H1 (cell line): ENCODE data around the gene GPR39. TPM values are rescaled to one million over a fixed set of nuclear protein-coding genes. Genes with fewer than 3 reads are reported as not detected.

Source experiments
- CTCF ChIA-PET: fragments of 300-600 bp; sonication (Branson Sonifier 250); formaldehyde crosslinking; loops from one replicate; lab custom pipeline; 2021; ENCODE audit not compliant: partially characterized antibody; lab: Charles Lee
- POLR2A ChIA-PET: fragments of 300-600 bp; sonication (Branson Sonifier 250); formaldehyde crosslinking; loops from one replicate; lab custom pipeline; 2021; ENCODE audit warnings: inconsistent platforms; ENCODE audit not compliant: partially characterized antibody; lab: Charles Lee
- DNase-seq, 2 experiments: peaks; one replicate each; pipeline versions ENCODE4 v3.0.0 to v3.0.0-alpha.2; 2010 to 2022; ENCODE audit warnings: low spot score in 2 of 2, low read depth in 1 of 2, mixed read lengths in 1 of 2
- FAIRE-seq: peaks from 2 replicates; lab custom pipeline; 2011; peaks lifted over from hg19 to GRCh38; lab: Jason Lieb, UNC
- H2AFZ ChIP-seq: 2 replicates; pipeline ENCODE4 v1.8.1; 2012; ENCODE audit warnings: low read length, inconsistent platforms
- H2AK5ac ChIP-seq: 2 replicates; pipeline ENCODE4 v1.6.1; 2013; ENCODE audit warnings: low read depth, low read length
- H2BK120ac ChIP-seq: replicated peaks from 2 replicates; pipeline ENCODE3; 2013; ENCODE audit warnings: low read depth, low read length, inconsistent platforms
- H2BK12ac ChIP-seq: 2 replicates; pipeline ENCODE4 v1.6.1; 2013; ENCODE audit warnings: low read depth, low read length
- H2BK15ac ChIP-seq: 2 replicates; pipeline ENCODE4 v1.6.1; 2013; ENCODE audit warnings: low read length
- H2BK20ac ChIP-seq: 2 replicates; pipeline ENCODE4 v1.6.1; 2013; ENCODE audit warnings: low read length
- H2BK5ac ChIP-seq: 2 replicates; pipeline ENCODE4 v1.6.1; 2013; ENCODE audit warnings: low read depth, low read length
- H3K14ac ChIP-seq: 2 replicates; pipeline ENCODE4 v1.6.1; 2013; ENCODE audit warnings: inconsistent platforms; ENCODE audit not compliant: insufficient read length
- H3K18ac ChIP-seq: 2 replicates; pipeline ENCODE4 v1.6.1; 2013; ENCODE audit warnings: low read length; ENCODE audit errors: extremely low read depth
- H3K23ac ChIP-seq: 2 replicates; pipeline ENCODE4 v1.6.1; 2013; ENCODE audit warnings: inconsistent platforms; ENCODE audit not compliant: insufficient read length
- H3K23me2 ChIP-seq: 2 replicates; pipeline ENCODE4 v1.6.1; 2013; ENCODE audit warnings: low read depth, low read length
- H3K27ac ChIP-seq: 2 replicates; pipeline ENCODE4 v1.6.1; 2011; ENCODE audit warnings: low read depth, low read length, inconsistent platforms
- H3K27me3 ChIP-seq, 4 experiments: replicated peaks in 1 of 4; 1 replicate in 1 of 4; 2 replicates in 3 of 4; pipeline versions ENCODE4 v1.6.1 to v1.8.1; 2011 to 2013; ENCODE audit warnings: low read length in 3 of 4, mild to moderate bottlenecking in 3 of 4, inconsistent platforms in 2 of 4, mixed read lengths in 2 of 4, moderate library complexity in 1 of 4; ENCODE audit not compliant: control insufficient read depth in 3 of 4, insufficient read depth in 3 of 4; ENCODE audit errors: extremely low read depth in 1 of 4
- H3K36me3 ChIP-seq, 4 experiments: 2 replicates each; pipeline versions ENCODE4 v1.6.1 to v1.8.1; 2011 to 2013; ENCODE audit warnings: mild to moderate bottlenecking in 4 of 4, low read length in 3 of 4, moderate library complexity in 2 of 4, control low read depth in 1 of 4, inconsistent platforms in 1 of 4; ENCODE audit not compliant: insufficient read depth in 4 of 4, control insufficient read depth in 2 of 4
- H3K4ac ChIP-seq: replicated peaks from 2 replicates; pipeline ENCODE3; 2013; ENCODE audit warnings: low read length, low read depth, mixed read lengths, inconsistent platforms; ENCODE audit not compliant: insufficient read length
- H3K4me1 ChIP-seq, 4 experiments: replicated peaks in 1 of 4; 1 replicate in 1 of 4; 2 replicates in 3 of 4; pipeline versions ENCODE4 v1.6.1 to v1.8.1; 2011 to 2013; ENCODE audit warnings: low read length in 3 of 4, inconsistent platforms in 2 of 4, mixed read lengths in 1 of 4; ENCODE audit not compliant: insufficient read depth in 4 of 4, control insufficient read depth in 3 of 4
- H3K4me2 ChIP-seq, 2 experiments: 2 replicates each; pipeline versions ENCODE4 v1.6.1 to v1.8.1; 2011 to 2013; ENCODE audit warnings: low read depth in 2 of 2, low read length in 2 of 2, control low read depth in 1 of 2, inconsistent platforms in 1 of 2, mild to moderate bottlenecking in 1 of 2; ENCODE audit not compliant: insufficient read depth in 1 of 2
- H3K4me3 ChIP-seq, 4 experiments: fragments of 200-600, 300-600 bp in 1 of 4; sonication (generic), shearing (Covaris generic), sonication (Bioruptor Twin) in 1 of 4; 2 replicates each; pipeline versions ENCODE4 v1.5.1 to v1.8.1; 2011 to 2016; ENCODE audit warnings: low read length in 4 of 4, low read depth in 3 of 4, control low read depth in 2 of 4, inconsistent platforms in 2 of 4, mild to moderate bottlenecking in 2 of 4, mixed read lengths in 1 of 4, moderate library complexity in 1 of 4; ENCODE audit not compliant: insufficient read depth in 2 of 4; ENCODE audit errors: extremely low read depth in 1 of 4
- H3K56ac ChIP-seq: replicated peaks from 2 replicates; pipeline ENCODE3; 2013; ENCODE audit warnings: low read depth, mild to moderate bottlenecking, mixed read lengths, low read length, inconsistent platforms; ENCODE audit not compliant: insufficient read length
- H3K79me1 ChIP-seq: 2 replicates; pipeline ENCODE4 v1.6.1; 2013; ENCODE audit warnings: low read depth, low read length, control low read depth
- H3K79me2 ChIP-seq, 2 experiments: 2 replicates each; pipeline versions ENCODE4 v1.6.1 to v1.8.1; 2012 to 2013; ENCODE audit warnings: low read length in 2 of 2, mild to moderate bottlenecking in 2 of 2, inconsistent platforms in 1 of 2; ENCODE audit not compliant: insufficient read depth in 2 of 2, control insufficient read depth in 1 of 2
- H3K9ac ChIP-seq, 4 experiments: replicated peaks in 1 of 4; 1 replicate in 1 of 4; 2 replicates in 3 of 4; pipeline versions ENCODE4 v1.6.1 to v1.8.1; 2011 to 2013; ENCODE audit warnings: low read depth in 3 of 4, low read length in 3 of 4, control low read depth in 2 of 4, mild to moderate bottlenecking in 2 of 4, moderate library complexity in 2 of 4, inconsistent platforms in 1 of 4; ENCODE audit errors: extremely low read depth in 1 of 4
- H3K9me3 ChIP-seq, 2 experiments: 2 replicates each; pipeline versions ENCODE4 v1.6.1 to v1.8.1; 2012 to 2013; ENCODE audit warnings: mild to moderate bottlenecking in 2 of 2, moderate library complexity in 2 of 2, control low read depth in 1 of 2, inconsistent platforms in 1 of 2, low read depth in 1 of 2, low read length in 1 of 2, mixed read lengths in 1 of 2; ENCODE audit not compliant: insufficient read depth in 2 of 2
- H4K20me1 ChIP-seq, 2 experiments: replicated peaks in 1 of 2; 2 replicates each; pipeline versions ENCODE3 to v1.8.1; 2011 to 2013; ENCODE audit warnings: inconsistent platforms in 2 of 2, low read length in 2 of 2, mild to moderate bottlenecking in 1 of 2; ENCODE audit not compliant: insufficient read depth in 2 of 2, control insufficient read depth in 1 of 2
- H4K5ac ChIP-seq: 2 replicates; pipeline ENCODE4 v1.6.1; 2013; ENCODE audit warnings: low read length, low read depth, mixed read lengths, inconsistent platforms; ENCODE audit not compliant: insufficient read length
- H4K8ac ChIP-seq: 2 replicates; pipeline ENCODE4 v1.8.0; 2013; ENCODE audit warnings: mild to moderate bottlenecking, moderate library complexity, low read length, inconsistent platforms; ENCODE audit not compliant: insufficient read depth; ENCODE audit errors: extremely low read depth
- H4K91ac ChIP-seq: replicated peaks from 2 replicates; pipeline ENCODE3; 2013; ENCODE audit warnings: low read length, mixed read lengths, inconsistent platforms; ENCODE audit not compliant: insufficient read length
- ASH2L ChIP-seq: fragments of 200-600, 300-600 bp; sonication (generic); IDR thresholded peaks from one replicate; pipeline ENCODE4 v1.7.1; 2017; ENCODE audit warnings: low read length
- BACH1 ChIP-seq: IDR thresholded peaks from 2 replicates; pipeline ENCODE4 v1.6.1; 2012; ENCODE audit warnings: low read length, improper control_type of control experiment
- CTBP2 ChIP-seq: IDR thresholded peaks from 2 replicates; pipeline ENCODE4 v1.7.0; 2011; ENCODE audit warnings: borderline replicate concordance, mild to moderate bottlenecking, moderate library complexity, mixed read lengths, low read length; ENCODE audit not compliant: insufficient read depth, insufficient read length
- E2F6 ChIP-seq: IDR thresholded peaks from 2 replicates; pipeline ENCODE4 v1.6.1; 2012; ENCODE audit warnings: inconsistent platforms
- EGR1 ChIP-seq: IDR thresholded peaks from 2 replicates; pipeline ENCODE4 v1.6.1; 2011; ENCODE audit warnings: low read depth, low read length, borderline replicate concordance
- FOSL1 ChIP-seq: IDR thresholded peaks from 2 replicates; pipeline ENCODE4 v1.6.1; 2011; ENCODE audit warnings: mild to moderate bottlenecking, low read depth, low read length, moderate library complexity; ENCODE audit not compliant: insufficient read depth
- MAFK ChIP-seq: IDR thresholded peaks from 2 replicates; pipeline ENCODE4 v1.6.1; 2012; ENCODE audit warnings: low read depth, mild to moderate bottlenecking, improper control_type of control experiment, low read length
- POU5F1 ChIP-seq: IDR thresholded peaks from 2 replicates; pipeline ENCODE4 v1.6.1; 2011; ENCODE audit warnings: low read depth, mild to moderate bottlenecking, low read length, moderate library complexity
- SIX5 ChIP-seq: IDR thresholded peaks from 2 replicates; pipeline ENCODE4 v1.6.1; 2011; ENCODE audit warnings: mild to moderate bottlenecking, low read depth, low read length
- TCF12 ChIP-seq: IDR thresholded peaks from 2 replicates; pipeline ENCODE4 v1.6.1; 2011; ENCODE audit warnings: low read depth, mild to moderate bottlenecking, low read length
- YY1 ChIP-seq: IDR thresholded peaks from 2 replicates; pipeline ENCODE4 v1.6.1; 2011; ENCODE audit warnings: low read depth, mild to moderate bottlenecking, low read length
- WGBS, 2 experiments: shearing (Covaris generic) in 1 of 2; methylation state at CpG; one replicate each; pipeline versions ENCODE4 v1.1.6 to v1.1.7; 2013 to 2015; ENCODE audit warnings: low lambda C conversion rate in 2 of 2, mixed read lengths in 2 of 2, inconsistent platforms in 1 of 2, low coverage in 1 of 2, missing lambda C conversion rate in 1 of 2; ENCODE audit not compliant: insufficient replicate concordance in 2 of 2, insufficient coverage in 1 of 2, insufficient read length in 1 of 2; ENCODE audit errors: extremely low coverage in 1 of 2, missing lambda C conversion rate in 1 of 2; 5-methylcytosine and 5-hydroxymethylcytosine counted together
- polyA plus RNA-seq, 7 experiments: library from polyadenylated mRNA; depleted of rRNA in 3 of 7; stranded (reverse) in 5 of 7; unstranded in 2 of 7; fragments of >200 nt in 5 of 7; fragments of 200-250 nt in 2 of 7; gene quantifications; 1 replicate in 5 of 7; 2 replicates in 1 of 7; 4 replicates in 1 of 7; pipeline versions ENCODE4 v1.2.1 to v1.2.3, GENCODE V29; 2011 to 2013; ENCODE audit warnings: missing spikeins in 2 of 7, mixed read lengths in 2 of 7
- total RNA-seq: library from RNA; stranded (reverse); fragmentation: NEBNext Ultra II Directional; extraction: Animal tissue kit (Norgen Biotek cat#: 25700); gene quantifications from 2 replicates; pipeline ENCODE4 v1.2.1, GENCODE V29; 2021
- TF ChIP-seq, protein P1 (sequence below): IDR thresholded peaks from 2 replicates; pipeline ENCODE4 v1.6.1; 2011; ENCODE audit warnings: low read depth, mild to moderate bottlenecking, low read length; ENCODE audit not compliant: insufficient read depth

GPR39 gene
- total and polyA plus RNA-seq, 2 of the 8 experiments (the other 6 are each of a cell fraction or from before 2014, with no cell fraction given), result 0.63 to 2.7 TPM

- Histone ChIP-seq H3K79me2 (no peaks in the 10 kb centered on the region), H3K18ac (0 out of 2 replicates have a peak overlapping the region, but pooled peaks have one; percentile 13), H2BK15ac (no peak overlapping the region), H2AFZ (0 out of 2 replicates have a peak overlapping the region, but pooled peaks have one; percentile 38), H4K91ac (no peak overlapping the region), H4K8ac (no peak overlapping the region), H4K20me1 (no peaks in the 10 kb centered on the region), H2BK12ac (no peak overlapping the region), H3K23me2 (no peaks in the 10 kb centered on the region), H3K56ac (no peak overlapping the region), H3K4me2 (no peak overlapping the region), H3K23ac (no peak overlapping the region), H3K4me1 (peaks cover 0 to 3% (median 1%) of the 10 kb centered on the region in 4 experiments; a peak in 3 of 7 replicates), H2BK5ac (no peak overlapping the region), H2BK120ac (no peak overlapping the region), H3K4ac (no peak overlapping the region), H3K9me3 (no peaks in the 10 kb centered on the region), H4K5ac (no peak overlapping the region), H2BK20ac (no peak overlapping the region), H3K14ac (no peak overlapping the region), H3K79me1 (no peaks in the 10 kb centered on the region), H3K27ac (no peak overlapping the region), H3K27me3 (peaks cover 0 to under 1% (median 0%) of the 10 kb centered on the region in 4 experiments; a peak in 1 of 7 replicates), H3K4me3 (no peak overlapping the region), H3K9ac (no peak overlapping the region), H3K36me3 (no peaks in the 10 kb centered on the region)
- ChIA-PET CTCF (interaction anchor here (0.6 to 1.8 kb wide), 10 partner anchors 8 to 1110 kb away, joined by 3 to 13 read pairs (median 4); no protein-coding TSS in a partner anchor), POLR2A (no interaction called here)
- WGBS, 2 experiments, result 78% methylated on average over 11 of the region's 11 CpGs; no CpG with 5 or more reads in 1 of the 2 experiments
- FAIRE-seq, result no peak
- DNase-seq, result peak in 1 of 2 experiments; percentile 35
- TF ChIP-seq BACH1 (no peak), E2F6 (no peak), EGR1 (no peak), FOSL1 (no peak), TCF12 (no peak), CTBP2 (no peak), SIX5 (no peak), ASH2L (no peak), POU5F1 (no peak), YY1 (no peak), MAFK (no peak)
- TF ChIP-seq, protein P1, sequence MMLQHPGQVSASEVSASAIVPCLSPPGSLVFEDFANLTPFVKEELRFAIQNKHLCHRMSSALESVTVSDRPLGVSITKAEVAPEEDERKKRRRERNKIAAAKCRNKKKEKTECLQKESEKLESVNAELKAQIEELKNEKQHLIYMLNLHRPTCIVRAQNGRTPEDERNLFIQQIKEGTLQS, result no peak
- TF ChIP-seq, all 59 proteins: peak for 0
- no peak overlapping the region for H2AK5ac ChIP-seq
Measured at GRCh38 chr2:132549935-132550670, 133.5 kb downstream of the GPR39 start.
